ENCODE results near the gene CSMD2. TPM values are rescaled to one million over a fixed set of nuclear protein-coding genes. Genes with fewer than 3 reads are reported as not detected.

The CSMD2 gene
- total and polyA plus RNA-seq, 2 experiments from 2014 or later: 5.3 to 16.6 TPM

DNA sequence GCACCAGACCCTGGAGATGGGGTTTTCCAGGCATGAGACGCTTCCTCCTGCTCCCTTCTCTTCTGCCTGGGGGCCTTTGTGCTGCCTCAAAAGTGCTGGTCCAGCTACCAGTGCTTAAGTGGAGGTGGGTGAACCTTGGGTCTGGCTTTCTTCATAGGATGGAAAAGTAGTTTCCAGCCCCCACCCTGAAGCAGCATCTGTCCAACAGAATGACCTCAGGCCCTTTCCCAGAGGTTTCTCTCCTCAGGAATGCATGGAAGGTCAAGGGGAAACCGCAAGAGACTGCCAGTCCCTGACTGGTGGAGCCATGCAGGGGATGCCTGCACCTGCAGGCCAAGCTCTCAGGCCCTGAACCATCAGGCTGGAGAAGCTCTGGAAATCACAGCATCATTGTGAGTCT lies 237.3 kb downstream of the CSMD2 start:
- Histone ChIP-seq H3F3A (replicated peaks; ENCODE audit: low read depth) (no peaks in the 10 kb centered on the region), H3K36me3 (ENCODE audit: insufficient read depth) (0 out of 2 replicates have a peak, but pooled peaks cover 1% of the 10 kb centered on the region), H3K4me1 (ENCODE audit: insufficient read depth) (no peaks in the 10 kb centered on the region), H3K27me3 (ENCODE audit: insufficient read depth) (no peaks in the 10 kb centered on the region), H3K4me3 (no peak overlapping the region), H2AFZ (no peak overlapping the region), H4K20me1 (replicated peaks; ENCODE audit: insufficient read depth) (no peaks in the 10 kb centered on the region; the same call in 1 of the 2 replicates), H3K79me2 (replicated peaks; ENCODE audit: insufficient read depth) (no peaks in the 10 kb centered on the region), H3K27ac (ENCODE audit: low read depth) (no peak overlapping the region), H3K4me2 (no peak overlapping the region), H3K9me2 (ENCODE audit: insufficient read depth) (peaks cover 8% of the 10 kb centered on the region; the same call in 1 of the 2 replicates)
- no peak for ATAC-seq
- TF ChIP-seq STAT1 (IDR thresholded peaks at IDR 0.05; ENCODE audit: unreplicated experiment) (no peak), EZH2 (IDR thresholded peaks at IDR 0.05; ENCODE audit: low read depth, unreplicated experiment) (no peak), ZNF331 (CRISPR knock-in tag; IDR thresholded peaks at IDR 0.05; ENCODE audit: low read depth) (no peak)
- TF ChIP-seq, protein P1, sequence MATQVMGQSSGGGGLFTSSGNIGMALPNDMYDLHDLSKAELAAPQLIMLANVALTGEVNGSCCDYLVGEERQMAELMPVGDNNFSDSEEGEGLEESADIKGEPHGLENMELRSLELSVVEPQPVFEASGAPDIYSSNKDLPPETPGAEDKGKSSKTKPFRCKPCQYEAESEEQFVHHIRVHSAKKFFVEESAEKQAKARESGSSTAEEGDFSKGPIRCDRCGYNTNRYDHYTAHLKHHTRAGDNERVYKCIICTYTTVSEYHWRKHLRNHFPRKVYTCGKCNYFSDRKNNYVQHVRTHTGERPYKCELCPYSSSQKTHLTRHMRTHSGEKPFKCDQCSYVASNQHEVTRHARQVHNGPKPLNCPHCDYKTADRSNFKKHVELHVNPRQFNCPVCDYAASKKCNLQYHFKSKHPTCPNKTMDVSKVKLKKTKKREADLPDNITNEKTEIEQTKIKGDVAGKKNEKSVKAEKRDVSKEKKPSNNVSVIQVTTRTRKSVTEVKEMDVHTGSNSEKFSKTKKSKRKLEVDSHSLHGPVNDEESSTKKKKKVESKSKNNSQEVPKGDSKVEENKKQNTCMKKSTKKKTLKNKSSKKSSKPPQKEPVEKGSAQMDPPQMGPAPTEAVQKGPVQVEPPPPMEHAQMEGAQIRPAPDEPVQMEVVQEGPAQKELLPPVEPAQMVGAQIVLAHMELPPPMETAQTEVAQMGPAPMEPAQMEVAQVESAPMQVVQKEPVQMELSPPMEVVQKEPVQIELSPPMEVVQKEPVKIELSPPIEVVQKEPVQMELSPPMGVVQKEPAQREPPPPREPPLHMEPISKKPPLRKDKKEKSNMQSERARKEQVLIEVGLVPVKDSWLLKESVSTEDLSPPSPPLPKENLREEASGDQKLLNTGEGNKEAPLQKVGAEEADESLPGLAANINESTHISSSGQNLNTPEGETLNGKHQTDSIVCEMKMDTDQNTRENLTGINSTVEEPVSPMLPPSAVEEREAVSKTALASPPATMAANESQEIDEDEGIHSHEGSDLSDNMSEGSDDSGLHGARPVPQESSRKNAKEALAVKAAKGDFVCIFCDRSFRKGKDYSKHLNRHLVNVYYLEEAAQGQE (IDR thresholded peaks at IDR 0.05; ENCODE audit: unreplicated experiment): no peak
- TF ChIP-seq, protein P2, sequence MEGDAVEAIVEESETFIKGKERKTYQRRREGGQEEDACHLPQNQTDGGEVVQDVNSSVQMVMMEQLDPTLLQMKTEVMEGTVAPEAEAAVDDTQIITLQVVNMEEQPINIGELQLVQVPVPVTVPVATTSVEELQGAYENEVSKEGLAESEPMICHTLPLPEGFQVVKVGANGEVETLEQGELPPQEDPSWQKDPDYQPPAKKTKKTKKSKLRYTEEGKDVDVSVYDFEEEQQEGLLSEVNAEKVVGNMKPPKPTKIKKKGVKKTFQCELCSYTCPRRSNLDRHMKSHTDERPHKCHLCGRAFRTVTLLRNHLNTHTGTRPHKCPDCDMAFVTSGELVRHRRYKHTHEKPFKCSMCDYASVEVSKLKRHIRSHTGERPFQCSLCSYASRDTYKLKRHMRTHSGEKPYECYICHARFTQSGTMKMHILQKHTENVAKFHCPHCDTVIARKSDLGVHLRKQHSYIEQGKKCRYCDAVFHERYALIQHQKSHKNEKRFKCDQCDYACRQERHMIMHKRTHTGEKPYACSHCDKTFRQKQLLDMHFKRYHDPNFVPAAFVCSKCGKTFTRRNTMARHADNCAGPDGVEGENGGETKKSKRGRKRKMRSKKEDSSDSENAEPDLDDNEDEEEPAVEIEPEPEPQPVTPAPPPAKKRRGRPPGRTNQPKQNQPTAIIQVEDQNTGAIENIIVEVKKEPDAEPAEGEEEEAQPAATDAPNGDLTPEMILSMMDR (conservative IDR thresholded peaks at IDR 0.05; ENCODE audit: low read depth in 2 of 2): no peak
- Mint-ChIP-seq H3K4me1 (no peaks in the 10 kb centered on the region), H3K27me3 (ENCODE audit: insufficient read depth, low read depth, poor library complexity) (peaks cover 3% of the 10 kb centered on the region), H3K4me3 (no peak overlapping the region), H3K9me3 (0 out of 3 replicates have a peak, but pooled peaks cover 2% of the 10 kb centered on the region), H3K27ac (no peak overlapping the region), H3K36me3 (ENCODE audit: low read depth) (peaks cover 43% of the 10 kb centered on the region)
- DNase-seq (ENCODE audit: low spot score): no peak

DNA sequence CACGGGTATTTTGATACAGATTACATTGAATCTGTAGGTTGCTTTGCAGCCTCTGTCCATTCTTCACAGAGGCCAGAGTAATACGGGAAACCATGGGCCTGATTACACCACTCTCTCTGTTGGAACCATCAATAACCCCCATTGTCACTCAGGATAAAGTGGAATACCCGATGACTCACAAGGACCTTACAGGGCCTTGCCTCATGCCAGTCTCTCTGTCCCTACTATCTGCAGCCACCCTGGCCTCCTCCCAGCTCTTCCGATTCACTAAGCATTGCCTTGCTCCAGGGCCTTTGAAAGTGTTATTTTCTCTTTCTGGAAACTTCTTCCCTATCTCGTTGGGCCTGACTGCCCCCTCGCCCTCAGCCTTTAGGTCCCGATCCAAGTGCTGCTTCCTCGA lies 239.4 kb downstream of the CSMD2 start:
- ATAC-seq (no peak), DNase-seq (ENCODE audit: low spot score) (no peak)
- Histone ChIP-seq H3K4me1 (ENCODE audit: insufficient read depth) (no peaks in the 10 kb centered on the region), H2AFZ (no peak overlapping the region), H3F3A (replicated peaks; ENCODE audit: low read depth) (no peaks in the 10 kb centered on the region), H3K4me3 (no peak overlapping the region), H3K9me2 (ENCODE audit: insufficient read depth) (peaks cover 11% of the 10 kb centered on the region; the same call in 1 of the 2 replicates), H3K27me3 (ENCODE audit: insufficient read depth) (no peaks in the 10 kb centered on the region), H3K4me2 (no peak overlapping the region), H3K79me2 (replicated peaks; ENCODE audit: insufficient read depth) (no peaks in the 10 kb centered on the region), H3K27ac (ENCODE audit: low read depth) (no peak overlapping the region), H4K20me1 (replicated peaks; ENCODE audit: insufficient read depth) (no peaks in the 10 kb centered on the region), H3K36me3 (ENCODE audit: insufficient read depth) (no peaks in the 10 kb centered on the region)
- Mint-ChIP-seq H3K27ac (no peak overlapping the region), H3K9me3 (0 out of 3 replicates have a peak, but pooled peaks cover 2% of the 10 kb centered on the region), H3K27me3 (ENCODE audit: insufficient read depth, low read depth, poor library complexity) (peaks cover 3% of the 10 kb centered on the region), H3K36me3 (ENCODE audit: low read depth) (peaks cover 31% of the 10 kb centered on the region), H3K4me3 (no peak overlapping the region), H3K4me1 (no peaks in the 10 kb centered on the region; the same call in 2 of the 3 replicates)
- TF ChIP-seq EZH2phosphoT487 (IDR thresholded peaks at IDR 0.05; ENCODE audit: unreplicated experiment): no peak
- no peak for TF ChIP-seq POLR2AphosphoS5 (IDR thresholded peaks at IDR 0.05; ENCODE audit: low read depth)
- TF ChIP-seq ZNF114 (CRISPR knock-in tag; IDR thresholded peaks at IDR 0.05): no peak
- TF ChIP-seq, protein P1 (IDR thresholded peaks at IDR 0.05; ENCODE audit: unreplicated experiment): no peak
- no peak for TF ChIP-seq NANOG (IDR thresholded peaks at IDR 0.05; ENCODE audit: borderline replicate concordance)
- TF ChIP-seq, protein P2 (conservative IDR thresholded peaks at IDR 0.05; ENCODE audit: low read depth in 2 of 2): no peak
- TF ChIP-seq JUNB (IDR thresholded peaks at IDR 0.05; ENCODE audit: unreplicated experiment): no peak
- no peak for TF ChIP-seq CREB1 (CRISPR knock-in tag; IDR thresholded peaks at IDR 0.05; ENCODE audit: low read depth)
- no peak for TF ChIP-seq STAT1 (IDR thresholded peaks at IDR 0.05; ENCODE audit: unreplicated experiment)
